Smooth muscle cell (in vitro differentiated cells): ENCODE results near the gene PAM. TPM values are rescaled to one million over a fixed set of nuclear protein-coding genes. Genes with fewer than 3 reads are reported as not detected.

Experiments used
- DNase-seq: peaks from one replicate; lab custom pipeline; 2025; ENCODE audit not compliant: unreplicated experiment; lab: John Stamatoyannopoulos, UW
- H2AFZ ChIP-seq: fragments of 200-600 bp; sonication (generic); 2 replicates; pipeline ENCODE4 v1.6.0; 2016; ENCODE audit warnings: antibody characterized with exemption, low read depth, mild to moderate bottlenecking
- H3F3A ChIP-seq: fragments of 200-600 bp; sonication (generic); 2 replicates; pipeline ENCODE4 v1.6.0; 2017; ENCODE audit warnings: antibody characterized with exemption, low read depth
- H3K27ac ChIP-seq: fragments of 200-600 bp; sonication (generic); 2 replicates; pipeline ENCODE4 v1.5.1; 2016; ENCODE audit warnings: low read depth, mild to moderate bottlenecking
- H3K27me3 ChIP-seq: fragments of 200-600 bp; sonication (generic); 2 replicates; pipeline ENCODE4 v1.6.1; 2016; ENCODE audit warnings: low read depth, mild to moderate bottlenecking
- H3K36me3 ChIP-seq: fragments of 200-600 bp; sonication (generic); 2 replicates; pipeline ENCODE4 v1.5.1; 2016; ENCODE audit warnings: low read depth
- H3K4me1 ChIP-seq: fragments of 200-600 bp; sonication (generic); 2 replicates; pipeline ENCODE4 v1.5.1; 2016; ENCODE audit warnings: low read depth
- H3K4me2 ChIP-seq: fragments of 200-600 bp; sonication (generic); 2 replicates; pipeline ENCODE4 v1.6.0; 2016; ENCODE audit warnings: mild to moderate bottlenecking
- H3K4me3 ChIP-seq: fragments of 200-600 bp; sonication (generic); 2 replicates; pipeline ENCODE4 v1.5.1; 2016; ENCODE audit warnings: mild to moderate bottlenecking
- H3K79me2 ChIP-seq: fragments of 200-600 bp; sonication (generic); 2 replicates; pipeline ENCODE4 v1.6.0; 2016; ENCODE audit warnings: low read depth, mild to moderate bottlenecking
- H3K9ac ChIP-seq: fragments of 200-600 bp; sonication (generic); 2 replicates; pipeline ENCODE4 v1.6.0; 2016; ENCODE audit warnings: low read depth
- H3K9me3 ChIP-seq: fragments of 200-600 bp; sonication (generic); replicated peaks from 2 replicates; pipeline ENCODE4 v1.5.1; 2016; ENCODE audit warnings: low read depth
- H4K20me1 ChIP-seq: fragments of 200-600 bp; sonication (generic); 2 replicates; pipeline ENCODE4 v1.6.0; 2016; ENCODE audit warnings: low read depth
- WGBS: methylation state at CpG from one replicate; pipeline ENCODE4 v1.1.7; 2016; ENCODE audit warnings: low lambda C conversion rate; 5-methylcytosine and 5-hydroxymethylcytosine counted together
- polyA plus RNA-seq: library from polyadenylated mRNA; unstranded; fragments of >200 nt; fragmentation: Nextera tagmentation; extraction: Ambion mirVana; gene quantifications from 2 replicates; pipeline ENCODE4 v1.2.1, GENCODE V29; 2016
- total RNA-seq: library from RNA; depleted of rRNA; stranded (reverse); fragments of >200 nt; gene quantifications from 2 replicates; pipeline ENCODE4 v1.2.3, GENCODE V29; 2014
- TF ChIP-seq, protein P1 (sequence below): fragments of 200-600 bp; sonication (generic); IDR thresholded peaks from 2 replicates; pipeline ENCODE4 v1.5.1; 2017; ENCODE audit warnings: borderline replicate concordance, mild to moderate bottlenecking, antibody characterized with exemption; ENCODE audit not compliant: insufficient read depth, poor library complexity, severe bottlenecking

Gene PAM
- total and polyA plus RNA-seq, 2 experiments from 2014 or later = 117 to 155 TPM

GRCh38 chr5:102865510-102866236 is 110.6 kb downstream of the PAM start:
- Histone ChIP-seq H3F3A (peaks cover 4% of the 10 kb centered on the region), H3K27ac (peak overlapping the region; percentile 81), H3K27me3 (no peaks in the 10 kb centered on the region), H4K20me1 (peaks cover 6% of the 10 kb centered on the region), H3K9me3 (no peaks in the 10 kb centered on the region), H2AFZ (peak overlapping the region; percentile 80), H3K9ac (peak overlapping the region; percentile 84), H3K4me1 (peaks cover 43% of the 10 kb centered on the region), H3K4me2 (peak overlapping the region; percentile 91), H3K79me2 (peaks cover 6% of the 10 kb centered on the region), H3K4me3 (peak overlapping the region; percentile 84), H3K36me3 (no peaks in the 10 kb centered on the region)
- TF ChIP-seq, protein P1, sequence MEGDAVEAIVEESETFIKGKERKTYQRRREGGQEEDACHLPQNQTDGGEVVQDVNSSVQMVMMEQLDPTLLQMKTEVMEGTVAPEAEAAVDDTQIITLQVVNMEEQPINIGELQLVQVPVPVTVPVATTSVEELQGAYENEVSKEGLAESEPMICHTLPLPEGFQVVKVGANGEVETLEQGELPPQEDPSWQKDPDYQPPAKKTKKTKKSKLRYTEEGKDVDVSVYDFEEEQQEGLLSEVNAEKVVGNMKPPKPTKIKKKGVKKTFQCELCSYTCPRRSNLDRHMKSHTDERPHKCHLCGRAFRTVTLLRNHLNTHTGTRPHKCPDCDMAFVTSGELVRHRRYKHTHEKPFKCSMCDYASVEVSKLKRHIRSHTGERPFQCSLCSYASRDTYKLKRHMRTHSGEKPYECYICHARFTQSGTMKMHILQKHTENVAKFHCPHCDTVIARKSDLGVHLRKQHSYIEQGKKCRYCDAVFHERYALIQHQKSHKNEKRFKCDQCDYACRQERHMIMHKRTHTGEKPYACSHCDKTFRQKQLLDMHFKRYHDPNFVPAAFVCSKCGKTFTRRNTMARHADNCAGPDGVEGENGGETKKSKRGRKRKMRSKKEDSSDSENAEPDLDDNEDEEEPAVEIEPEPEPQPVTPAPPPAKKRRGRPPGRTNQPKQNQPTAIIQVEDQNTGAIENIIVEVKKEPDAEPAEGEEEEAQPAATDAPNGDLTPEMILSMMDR = no peak
- under 1% methylated on average over 52 of the region's 54 CpGs for WGBS
- peak; percentile 29 for DNase-seq

DNA sequence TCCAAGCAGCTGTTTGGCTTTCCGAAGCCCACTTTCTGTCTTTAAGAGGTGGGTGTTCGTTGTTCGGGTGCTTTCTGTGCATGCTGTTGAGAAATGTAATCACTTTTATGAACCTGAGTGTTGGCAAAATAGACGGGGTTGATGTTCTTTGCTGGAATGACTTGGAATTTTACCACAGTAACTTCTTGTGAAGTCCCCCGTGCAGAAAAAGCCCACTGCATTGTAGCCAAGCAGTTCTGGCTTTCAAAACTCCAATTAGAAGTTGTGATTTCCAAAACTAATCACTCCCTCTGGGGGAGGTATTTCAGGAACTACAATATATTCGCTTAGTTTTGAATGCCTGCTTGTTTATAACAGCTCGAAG is 111.1 kb downstream of the PAM start:
- Histone ChIP-seq H3K9ac (peak overlapping the region; percentile 84), H3K4me1 (peaks cover 43% of the 10 kb centered on the region), H3K9me3 (no peaks in the 10 kb centered on the region), H4K20me1 (peaks cover 6% of the 10 kb centered on the region), H3K4me2 (peak overlapping the region; percentile 91), H3K27ac (peak overlapping the region; percentile 81), H3K27me3 (no peaks in the 10 kb centered on the region), H3K4me3 (peak overlapping the region; percentile 84), H2AFZ (peak overlapping the region; percentile 80), H3F3A (peaks cover 4% of the 10 kb centered on the region), H3K79me2 (peaks cover 6% of the 10 kb centered on the region), H3K36me3 (no peaks in the 10 kb centered on the region)
- DNase-seq = no peak
- TF ChIP-seq, protein P1 = no peak
- WGBS = 12% methylated on average over 7 of the region's 7 CpGs

DNA sequence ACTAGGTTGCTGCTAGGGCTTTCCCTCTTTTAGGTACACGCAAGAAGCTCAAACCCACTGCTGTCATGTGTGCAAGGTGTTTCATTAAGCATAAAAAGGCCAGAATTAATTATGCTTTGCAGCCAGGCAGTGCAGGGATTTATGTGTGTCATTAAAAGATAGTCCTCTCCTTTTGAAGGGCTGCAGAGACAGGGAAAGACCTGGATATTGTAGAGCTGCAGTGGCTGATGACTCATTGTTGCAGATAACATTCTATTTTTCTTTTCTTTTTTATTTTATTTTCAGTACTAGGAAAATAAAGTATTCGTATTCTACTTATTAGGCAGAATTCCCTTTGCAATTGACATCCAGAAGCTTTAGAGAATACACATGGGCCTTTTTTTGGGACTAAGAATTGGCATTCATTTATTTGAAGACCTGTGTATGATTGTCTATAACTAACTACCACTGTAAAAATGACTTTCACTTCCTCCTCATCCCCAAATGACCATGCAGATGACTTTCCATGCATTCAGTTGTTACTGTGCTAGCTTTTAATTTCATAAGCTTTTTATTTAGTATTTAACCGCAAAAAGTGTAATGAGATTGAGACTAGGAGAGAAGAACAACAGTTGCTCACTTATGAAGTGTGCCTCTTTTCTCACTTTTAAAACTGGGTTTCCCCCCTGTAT is 113.0 kb downstream of the PAM start:
- H3K9ac ChIP-seq = no peak overlapping the region
- whole genome bisulfite sequencing = 75% methylated on average over 3 of the region's 3 CpGs

More for the DNA sequence above, 113.0 kb downstream of the PAM start:
- H2AFZ ChIP-seq = no peak overlapping the region
- peaks cover 43% of the 10 kb centered on the region for H3K4me1 ChIP-seq
- no peak overlapping the region for H3K4me3 ChIP-seq
- TF ChIP-seq, protein P1 = no peak
- no peaks in the 10 kb centered on the region for H3K36me3 ChIP-seq
- H3K27me3 ChIP-seq = no peaks in the 10 kb centered on the region
- H3K27ac ChIP-seq = no peak overlapping the region
- H4K20me1 ChIP-seq = peaks cover 6% of the 10 kb centered on the region
- H3K4me2 ChIP-seq = peak overlapping the region; percentile 66
- no peaks in the 10 kb centered on the region for H3K9me3 ChIP-seq
- peaks cover 6% of the 10 kb centered on the region for H3K79me2 ChIP-seq
- H3F3A ChIP-seq = peaks cover 4% of the 10 kb centered on the region
- no peak for DNase-seq
